Endothelial cell of umbilical vein (primary cell): ENCODE data around the gene NUP62. TPM values are rescaled to one million over a fixed set of nuclear protein-coding genes. Genes with fewer than 3 reads are reported as not detected.

ENCODE experiments used
- BruUV-seq: library from RNA; stranded (reverse); fragments of 400-500 nt; replicated peaks from 2 replicates; lab custom pipeline; 2021; lab: Mats Ljungman, UMichigan
- CTCF ChIA-PET: fragments of 300-600, 350-600 bp; sonication (Branson Sonifier 250); formaldehyde crosslinking; loops from one replicate; lab custom pipeline; 2021; ENCODE audit warnings: antibody characterized with exemption, inconsistent platforms; lab: Charles Lee
- POLR2A ChIA-PET: fragments of 300-600, 350-600 bp; sonication (Branson Sonifier 250); formaldehyde crosslinking; loops from one replicate; lab custom pipeline; 2021; ENCODE audit warnings: antibody characterized with exemption, inconsistent platforms; lab: Charles Lee
- DNase-seq: peaks from one replicate; pipeline ENCODE4 v3.0.0-alpha.2; 2011; ENCODE audit warnings: low read depth, low spot score
- FAIRE-seq: peaks from 2 replicates; lab custom pipeline; 2011; peaks lifted over from hg19 to GRCh38; lab: Jason Lieb, UNC
- H2AFZ ChIP-seq: 2 replicates; pipeline ENCODE4 v1.6.0; 2012; ENCODE audit warnings: low read depth, low read length, control low read depth, inconsistent platforms
- H3K27ac ChIP-seq: 2 replicates; pipeline ENCODE4 v1.5.1; 2011; ENCODE audit warnings: low read depth, mild to moderate bottlenecking, control low read depth, low read length, moderate library complexity; ENCODE audit not compliant: insufficient read depth
- H3K27me3 ChIP-seq, 2 experiments: 2 replicates each; pipeline versions ENCODE4 v1.6.0 to v1.6.1; 2011; ENCODE audit warnings: low read length in 2 of 2, mixed read lengths in 1 of 2; ENCODE audit not compliant: control insufficient read depth in 2 of 2, insufficient read depth in 2 of 2
- H3K36me3 ChIP-seq, 2 experiments: 2 replicates in 1 of 2; 3 replicates in 1 of 2; pipeline ENCODE4 v1.5.1; 2011; ENCODE audit warnings: low read length in 2 of 2, mild to moderate bottlenecking in 1 of 2, moderate library complexity in 1 of 2; ENCODE audit not compliant: control insufficient read depth in 2 of 2, insufficient read depth in 2 of 2; ENCODE audit errors: extremely low read depth in 1 of 2
- H3K4me1 ChIP-seq: 3 replicates; pipeline ENCODE4 v1.5.1; 2011; ENCODE audit warnings: mild to moderate bottlenecking, low read length; ENCODE audit not compliant: control insufficient read depth, insufficient read depth; ENCODE audit errors: extremely low read depth
- H3K4me2 ChIP-seq: 2 replicates; pipeline ENCODE4 v1.6.1; 2011; ENCODE audit warnings: low read length, control low read depth, mixed read lengths; ENCODE audit not compliant: insufficient read depth
- H3K4me3 ChIP-seq, 3 experiments: fragments of 200-600 bp in 1 of 3; sonication (generic), shearing (Covaris generic) in 1 of 3; replicated peaks in 1 of 3; 2 replicates each; pipeline ENCODE4 v1.5.1; 2011 to 2016; ENCODE audit warnings: control low read depth in 3 of 3, low read length in 3 of 3, mild to moderate bottlenecking in 2 of 3, inconsistent platforms in 1 of 3, low read depth in 1 of 3, moderate library complexity in 1 of 3; ENCODE audit not compliant: insufficient read depth in 1 of 3
- H3K79me2 ChIP-seq: 2 replicates; pipeline ENCODE4 v1.6.0; 2012; ENCODE audit warnings: low read length, inconsistent platforms; ENCODE audit not compliant: control insufficient read depth, insufficient read depth
- H3K9ac ChIP-seq: replicated peaks from 2 replicates; pipeline ENCODE3; 2011; ENCODE audit warnings: low read length, control low read depth; ENCODE audit not compliant: insufficient read depth; ENCODE audit errors: extremely low read depth
- H3K9me1 ChIP-seq: replicated peaks from 3 replicates; pipeline ENCODE4 v1.6.0; 2011; ENCODE audit warnings: mild to moderate bottlenecking, low read length; ENCODE audit not compliant: control insufficient read depth, insufficient read depth; ENCODE audit errors: extremely low read depth
- H3K9me3 ChIP-seq: replicated peaks from 2 replicates; pipeline ENCODE4 v1.5.1; 2012; ENCODE audit warnings: low read length, inconsistent platforms; ENCODE audit not compliant: control insufficient read depth, insufficient read depth
- H4K20me1 ChIP-seq: replicated peaks from 2 replicates; pipeline ENCODE3; 2011; ENCODE audit warnings: mild to moderate bottlenecking, low read length; ENCODE audit not compliant: control insufficient read depth, insufficient read depth; ENCODE audit errors: extremely low read depth
- EZH2 ChIP-seq: IDR thresholded peaks from 2 replicates; pipeline ENCODE4 v1.6.1; 2012; ENCODE audit warnings: borderline replicate concordance, low read depth, mild to moderate bottlenecking, moderate library complexity, low read length, inconsistent platforms; ENCODE audit not compliant: severe bottlenecking
- FOS ChIP-seq: IDR thresholded peaks from 2 replicates; pipeline ENCODE4 v1.6.1; 2011; ENCODE audit warnings: mild to moderate bottlenecking, low read length, moderate library complexity, borderline replicate concordance; ENCODE audit not compliant: insufficient read depth
- GATA2 ChIP-seq: IDR thresholded peaks from 2 replicates; pipeline ENCODE4 v1.7.0; 2011; ENCODE audit warnings: low read depth, mild to moderate bottlenecking, moderate library complexity, mixed read lengths, low read length; ENCODE audit not compliant: insufficient read length, insufficient read depth
- JUN ChIP-seq: IDR thresholded peaks from 2 replicates; pipeline ENCODE4 v1.6.1; 2011; ENCODE audit warnings: borderline replicate concordance, low read depth; ENCODE audit not compliant: insufficient read length, insufficient read depth
- MAX ChIP-seq: IDR thresholded peaks from 2 replicates; pipeline ENCODE4 v1.6.1; 2011; ENCODE audit not compliant: insufficient read depth, insufficient read length
- MYC ChIP-seq: IDR thresholded peaks from one replicate; pipeline ENCODE4 v1.6.1; 2011; ENCODE audit warnings: mild to moderate bottlenecking, low read depth, low read length
- POLR2A ChIP-seq: IDR thresholded peaks from 2 replicates; pipeline ENCODE4 v1.6.1; 2012; ENCODE audit warnings: low read depth, mild to moderate bottlenecking, control low read depth, low read length
- POLR2AphosphoS5 ChIP-seq: IDR thresholded peaks from 2 replicates; pipeline ENCODE4 v1.6.1; 2012; ENCODE audit warnings: low read depth, mild to moderate bottlenecking, control low read depth, low read length, moderate library complexity; ENCODE audit not compliant: insufficient read depth
- dilution Hi-C: fragments of 300-500 bp; cut with MboI; formaldehyde crosslinking; loops from one replicate; pipeline ENCODE4 v1.15.0; 2019; ENCODE audit warnings: low sequenced_read_pairs; ENCODE audit not compliant: extremely low pct_ligation_motif_present
- intact Hi-C: fragments of 100-400 bp; cut with micrococcal nuclease; formaldehyde crosslinking; loops from one replicate; pipeline ENCODE4 v1.10.0; 2022
- polyA plus RNA-seq, 4 experiments: library from polyadenylated mRNA; depleted of rRNA in 3 of 4; stranded (reverse) in 3 of 4; unstranded in 1 of 4; fragments of >200 nt; gene quantifications; 2 replicates each; pipeline versions ENCODE4 v1.2.1 to v1.2.3, GENCODE V29; 2011 to 2012; ENCODE audit warnings: missing spikeins in 1 of 4
- total RNA-seq: library from RNA; stranded (reverse); gene quantifications from 2 replicates; pipeline ENCODE4 v1.2.3, GENCODE V29; 2021
- TF ChIP-seq, protein P1 (sequence below), 2 donors: IDR thresholded peaks; 1 replicate in 1 of 2; 2 replicates in 1 of 2; pipeline ENCODE4 v1.5.1; 2011; ENCODE audit warnings: low read length in 2 of 2, mild to moderate bottlenecking in 2 of 2, moderate library complexity in 2 of 2, control low read depth in 1 of 2, inconsistent platforms in 1 of 2, low read depth in 1 of 2; ENCODE audit not compliant: insufficient read depth in 1 of 2; ENCODE audit errors: extremely low read depth in 1 of 2

The NUP62 gene
- total and polyA plus RNA-seq, 2 donors (not counting 3 experiments of a cell fraction or from before 2014, with no cell fraction given): 32.0 to 93.7 TPM

GRCh38 chr19:49888510-49888824 lies 40.8 kb downstream of the NUP62 start:
- CTCF ChIA-PET: no interaction called here

More at GRCh38 chr19:49888510-49888824, 40.8 kb downstream of the NUP62 start:
- POLR2A ChIA-PET: no interaction called here
- DNase-seq (no peak), FAIRE-seq (no peak)
- H3K27me3 ChIP-seq: no peaks in the 10 kb centered on the region
- H3K27ac ChIP-seq: no peak overlapping the region
- H3K36me3 ChIP-seq: peaks cover 9 to 13% of the 10 kb centered on the region in 2 experiments
- H3K4me1 ChIP-seq: peaks cover 3% of the 10 kb centered on the region
- H3K4me2 ChIP-seq: no peak overlapping the region
- no peaks in the 10 kb centered on the region for H3K9me3 ChIP-seq
- no peak overlapping the region for H3K4me3 ChIP-seq
- intact Hi-C loops (no loop called here), dilution Hi-C loops (no loop called here)
- H3K9ac ChIP-seq: no peak overlapping the region
- no TSS peak for BruUV-seq
- TF ChIP-seq MAX (no peak), POLR2AphosphoS5 (no peak), FOS (no peak), MYC (no peak), GATA2 (no peak), EZH2 (no peak), POLR2A (no peak), JUN (no peak)
- TF ChIP-seq, protein P1, sequence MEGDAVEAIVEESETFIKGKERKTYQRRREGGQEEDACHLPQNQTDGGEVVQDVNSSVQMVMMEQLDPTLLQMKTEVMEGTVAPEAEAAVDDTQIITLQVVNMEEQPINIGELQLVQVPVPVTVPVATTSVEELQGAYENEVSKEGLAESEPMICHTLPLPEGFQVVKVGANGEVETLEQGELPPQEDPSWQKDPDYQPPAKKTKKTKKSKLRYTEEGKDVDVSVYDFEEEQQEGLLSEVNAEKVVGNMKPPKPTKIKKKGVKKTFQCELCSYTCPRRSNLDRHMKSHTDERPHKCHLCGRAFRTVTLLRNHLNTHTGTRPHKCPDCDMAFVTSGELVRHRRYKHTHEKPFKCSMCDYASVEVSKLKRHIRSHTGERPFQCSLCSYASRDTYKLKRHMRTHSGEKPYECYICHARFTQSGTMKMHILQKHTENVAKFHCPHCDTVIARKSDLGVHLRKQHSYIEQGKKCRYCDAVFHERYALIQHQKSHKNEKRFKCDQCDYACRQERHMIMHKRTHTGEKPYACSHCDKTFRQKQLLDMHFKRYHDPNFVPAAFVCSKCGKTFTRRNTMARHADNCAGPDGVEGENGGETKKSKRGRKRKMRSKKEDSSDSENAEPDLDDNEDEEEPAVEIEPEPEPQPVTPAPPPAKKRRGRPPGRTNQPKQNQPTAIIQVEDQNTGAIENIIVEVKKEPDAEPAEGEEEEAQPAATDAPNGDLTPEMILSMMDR (IDR thresholded peaks at IDR 0.05; ENCODE audit: extremely low read depth in 1 of 2, insufficient read depth in 1 of 2, low read depth in 1 of 2, low read length in 2 of 2): no peak
- no peaks in the 10 kb centered on the region for H3K79me2 ChIP-seq
- no peaks in the 10 kb centered on the region for H3K9me1 ChIP-seq
- H2AFZ ChIP-seq: no peak overlapping the region
- no peaks in the 10 kb centered on the region for H4K20me1 ChIP-seq
